Neural cell (in vitro differentiated cells): Measurements from ENCODE around the gene S1PR2.

Experiments
- EP300 ChIP-seq: fragments of 450-650 bp; conservative IDR thresholded peaks from 2 replicates; pipeline ENCODE4 v1.6.1; 2014; ENCODE audit warnings: antibody characterized with exemption, mild to moderate bottlenecking, moderate library complexity; ENCODE audit not compliant: poor library complexity, severe bottlenecking
- EZH2 ChIP-seq: fragments of 200-600, 300-800 bp; shearing (Covaris generic), sonication (generic); IDR thresholded peaks from 2 replicates; pipeline ENCODE4 v1.6.1; 2014; ENCODE audit warnings: antibody characterized with exemption, low read length, borderline replicate concordance, mild to moderate bottlenecking; ENCODE audit not compliant: insufficient read depth, poor library complexity, severe bottlenecking
- MXI1 ChIP-seq: fragments of 450-650 bp; conservative IDR thresholded peaks from 2 replicates; pipeline ENCODE4 v1.6.1; 2014; ENCODE audit warnings: antibody characterized with exemption, mild to moderate bottlenecking; ENCODE audit not compliant: poor library complexity, severe bottlenecking
- POLR2AphosphoS5 ChIP-seq: IDR thresholded peaks from 2 replicates; pipeline ENCODE4 v1.6.1; 2012
- RAD21 ChIP-seq: fragments of 450-650 bp; conservative IDR thresholded peaks from 2 replicates; pipeline ENCODE4 v1.6.1; 2014; ENCODE audit warnings: antibody characterized with exemption, mild to moderate bottlenecking, moderate library complexity
- REST ChIP-seq: IDR thresholded peaks from 2 replicates; pipeline ENCODE4 v1.6.1; 2012; ENCODE audit warnings: borderline replicate concordance
- SMC3 ChIP-seq: fragments of 450-650 bp; conservative IDR thresholded peaks from 2 replicates; pipeline ENCODE4 v1.6.1; 2014; ENCODE audit warnings: antibody characterized with exemption, mild to moderate bottlenecking, moderate library complexity; ENCODE audit not compliant: poor library complexity
- TAF1 ChIP-seq: IDR thresholded peaks from 2 replicates; pipeline ENCODE4 v1.6.1; 2012; ENCODE audit warnings: low read depth
- TF ChIP-seq, protein P1 (sequence below): fragments of 450-650 bp; IDR thresholded peaks from 2 replicates; pipeline ENCODE4 v1.5.1; 2014; ENCODE audit warnings: antibody characterized with exemption, mild to moderate bottlenecking, moderate library complexity; ENCODE audit not compliant: poor library complexity, severe bottlenecking

GRCh38 chr19:10222201-10222890, 8.8 kb downstream of the S1PR2 start:
- TF ChIP-seq, protein P1, sequence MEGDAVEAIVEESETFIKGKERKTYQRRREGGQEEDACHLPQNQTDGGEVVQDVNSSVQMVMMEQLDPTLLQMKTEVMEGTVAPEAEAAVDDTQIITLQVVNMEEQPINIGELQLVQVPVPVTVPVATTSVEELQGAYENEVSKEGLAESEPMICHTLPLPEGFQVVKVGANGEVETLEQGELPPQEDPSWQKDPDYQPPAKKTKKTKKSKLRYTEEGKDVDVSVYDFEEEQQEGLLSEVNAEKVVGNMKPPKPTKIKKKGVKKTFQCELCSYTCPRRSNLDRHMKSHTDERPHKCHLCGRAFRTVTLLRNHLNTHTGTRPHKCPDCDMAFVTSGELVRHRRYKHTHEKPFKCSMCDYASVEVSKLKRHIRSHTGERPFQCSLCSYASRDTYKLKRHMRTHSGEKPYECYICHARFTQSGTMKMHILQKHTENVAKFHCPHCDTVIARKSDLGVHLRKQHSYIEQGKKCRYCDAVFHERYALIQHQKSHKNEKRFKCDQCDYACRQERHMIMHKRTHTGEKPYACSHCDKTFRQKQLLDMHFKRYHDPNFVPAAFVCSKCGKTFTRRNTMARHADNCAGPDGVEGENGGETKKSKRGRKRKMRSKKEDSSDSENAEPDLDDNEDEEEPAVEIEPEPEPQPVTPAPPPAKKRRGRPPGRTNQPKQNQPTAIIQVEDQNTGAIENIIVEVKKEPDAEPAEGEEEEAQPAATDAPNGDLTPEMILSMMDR = no peak
- TF ChIP-seq EP300 (no peak), REST (no peak), TAF1 (no peak), EZH2 (no peak), MXI1 (no peak), SMC3 (no peak), POLR2AphosphoS5 (no peak), RAD21 (no peak)
